SK-N-MC (cell line): ENCODE results near the gene ITPA.

ENCODE experiments used
- EZH2 ChIP-seq: fragments of 200-600 bp; sonication (generic); IDR thresholded peaks from one replicate; pipeline ENCODE4 v1.6.1; 2017; ENCODE audit warnings: antibody characterized with exemption
- FOXP2 ChIP-seq: optimal IDR thresholded peaks from 2 replicates; pipeline ENCODE3; 2011; ENCODE audit warnings: mild to moderate bottlenecking, moderate library complexity; ENCODE audit not compliant: insufficient read depth; ENCODE audit errors: extremely low read length, control extremely low read depth
- POLR2AphosphoS5 ChIP-seq: IDR thresholded peaks from 2 replicates; pipeline ENCODE4 v1.6.1; 2012; ENCODE audit warnings: mild to moderate bottlenecking, low read depth, low read length, borderline replicate concordance

GRCh38 chr20:3243718-3244358 lies 34.5 kb downstream of the ITPA start:
- TF ChIP-seq EZH2 (no peak), POLR2AphosphoS5 (no peak), FOXP2 (no peak)
